ENCODE measurements around the gene GPS1.

GPS1 gene

DNA sequence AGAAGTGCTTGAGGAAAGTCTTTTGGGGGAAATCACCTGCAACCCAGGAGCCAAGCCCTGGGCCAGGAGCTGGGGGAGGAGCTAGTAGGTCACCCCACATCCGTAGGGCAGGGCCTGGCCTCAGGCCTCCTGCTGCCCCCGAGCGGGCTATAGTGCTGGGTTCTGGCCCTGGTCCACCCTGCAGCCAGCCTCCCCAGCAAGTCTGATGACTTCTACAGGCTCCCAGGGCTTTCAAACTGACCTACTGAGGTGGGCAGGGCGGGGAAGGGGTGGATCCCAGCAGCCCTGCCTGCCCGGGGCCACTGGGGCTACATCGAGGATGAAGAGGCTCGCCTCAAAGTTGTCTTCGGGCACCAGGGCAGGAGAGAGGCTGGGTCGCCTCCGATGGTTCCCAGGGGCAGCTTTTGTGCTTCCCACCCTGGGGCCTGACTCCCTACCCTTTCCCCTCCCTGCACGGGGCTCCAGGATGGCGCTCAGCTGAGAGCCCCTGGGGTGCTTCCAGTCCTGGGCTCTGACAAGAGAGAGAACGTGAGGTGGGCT, 34.0 kb upstream of the GPS1 start:
- Histone ChIP-seq H3K4me3 (ENCODE audit: low read length) (no peak overlapping the region), H4K20me1 (ENCODE audit: control insufficient read depth, insufficient read depth, low read depth, low read length) (peaks cover 8% of the 10 kb centered on the region; the same call in 1 of the 2 replicates), H3K27ac (ENCODE audit: low read depth, low read length) (no peak overlapping the region), H3K27me3 (ENCODE audit: control insufficient read depth, low read length) (no peaks in the 10 kb centered on the region), H3F3A (ENCODE audit: control insufficient read depth, insufficient read depth) (peaks cover 3% of the 10 kb centered on the region; the same call in 1 of the 2 replicates), H3K4me2 (ENCODE audit: low read length) (no peak overlapping the region), H3K9me2 (replicated peaks; ENCODE audit: control insufficient read depth, low read length) (no peaks in the 10 kb centered on the region), H3K9me3 (ENCODE audit: control insufficient read depth, insufficient read depth, low read length) (no peaks in the 10 kb centered on the region), H3K36me3 (ENCODE audit: control insufficient read depth, low read length) (peaks cover 7% of the 10 kb centered on the region), H3K4me1 (ENCODE audit: control insufficient read depth, low read length) (peaks cover 22% of the 10 kb centered on the region), H3K79me2 (ENCODE audit: control insufficient read depth, low read length) (peaks cover 23% of the 10 kb centered on the region)
- no peak for TF ChIP-seq EZH2phosphoT487 (IDR thresholded peaks at IDR 0.05; ENCODE audit: borderline replicate concordance, low read length)
- TF ChIP-seq, protein P1, sequence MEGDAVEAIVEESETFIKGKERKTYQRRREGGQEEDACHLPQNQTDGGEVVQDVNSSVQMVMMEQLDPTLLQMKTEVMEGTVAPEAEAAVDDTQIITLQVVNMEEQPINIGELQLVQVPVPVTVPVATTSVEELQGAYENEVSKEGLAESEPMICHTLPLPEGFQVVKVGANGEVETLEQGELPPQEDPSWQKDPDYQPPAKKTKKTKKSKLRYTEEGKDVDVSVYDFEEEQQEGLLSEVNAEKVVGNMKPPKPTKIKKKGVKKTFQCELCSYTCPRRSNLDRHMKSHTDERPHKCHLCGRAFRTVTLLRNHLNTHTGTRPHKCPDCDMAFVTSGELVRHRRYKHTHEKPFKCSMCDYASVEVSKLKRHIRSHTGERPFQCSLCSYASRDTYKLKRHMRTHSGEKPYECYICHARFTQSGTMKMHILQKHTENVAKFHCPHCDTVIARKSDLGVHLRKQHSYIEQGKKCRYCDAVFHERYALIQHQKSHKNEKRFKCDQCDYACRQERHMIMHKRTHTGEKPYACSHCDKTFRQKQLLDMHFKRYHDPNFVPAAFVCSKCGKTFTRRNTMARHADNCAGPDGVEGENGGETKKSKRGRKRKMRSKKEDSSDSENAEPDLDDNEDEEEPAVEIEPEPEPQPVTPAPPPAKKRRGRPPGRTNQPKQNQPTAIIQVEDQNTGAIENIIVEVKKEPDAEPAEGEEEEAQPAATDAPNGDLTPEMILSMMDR (IDR thresholded peaks at IDR 0.05; ENCODE audit: low read depth, low read length, poor library complexity, severe bottlenecking) = no peak

DNA sequence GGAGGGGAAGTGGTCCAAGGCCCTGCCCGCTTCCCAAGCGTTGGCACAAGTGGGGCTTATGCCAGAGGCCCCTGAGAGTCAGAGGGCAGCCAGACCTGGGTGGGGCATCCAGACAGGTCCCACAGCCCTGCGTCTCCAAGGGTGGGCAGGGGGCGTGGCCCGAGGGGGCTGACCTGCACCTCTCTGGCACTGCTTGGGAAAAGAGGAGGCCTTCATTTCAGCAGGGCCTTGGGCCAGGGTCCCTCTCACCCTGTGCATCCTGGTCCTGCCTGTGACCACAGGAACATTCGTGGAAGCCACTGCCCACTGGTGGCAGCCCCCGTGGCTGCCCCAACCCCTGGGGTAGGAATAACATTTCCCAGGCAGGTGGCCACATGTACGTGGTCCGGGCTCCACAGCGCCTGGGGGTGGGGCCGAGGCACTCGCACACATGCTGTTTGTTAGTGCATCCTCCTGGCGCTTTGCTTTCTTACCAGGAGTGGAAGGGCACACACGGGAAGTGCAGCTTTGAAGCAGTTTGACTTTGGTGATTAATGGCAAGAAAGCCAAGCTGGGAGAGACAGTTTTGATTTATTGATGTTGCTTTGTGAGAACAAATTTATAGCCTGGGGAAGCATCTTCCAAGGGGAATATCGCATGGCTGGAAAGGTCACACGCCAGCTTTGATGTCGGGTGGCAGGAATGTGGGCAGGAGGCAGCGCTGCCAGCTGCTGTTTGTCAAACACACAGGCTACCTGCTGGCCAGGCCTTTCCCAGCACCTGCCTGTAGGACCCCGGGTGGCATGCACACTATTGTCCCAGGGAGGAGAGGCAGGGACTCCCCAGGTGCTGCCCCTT, 33.3 kb upstream of the GPS1 start:
- H3K4me2 ChIP-seq (ENCODE audit: low read length) = no peak overlapping the region
- TF ChIP-seq EZH2phosphoT487 (IDR thresholded peaks at IDR 0.05; ENCODE audit: borderline replicate concordance, low read length) = no peak
- TF ChIP-seq, protein P1 (IDR thresholded peaks at IDR 0.05; ENCODE audit: low read depth, low read length, poor library complexity, severe bottlenecking) = no peak
- no peaks in the 10 kb centered on the region for H3K9me3 ChIP-seq (ENCODE audit: control insufficient read depth, insufficient read depth, low read length)
- peaks cover 7% of the 10 kb centered on the region for H3K36me3 ChIP-seq (ENCODE audit: control insufficient read depth, low read length)
- H3K79me2 ChIP-seq (ENCODE audit: control insufficient read depth, low read length) = peaks cover 23% of the 10 kb centered on the region
- H3K4me3 ChIP-seq (ENCODE audit: low read length) = no peak overlapping the region
- H3K27me3 ChIP-seq (ENCODE audit: control insufficient read depth, low read length) = no peaks in the 10 kb centered on the region
- H3K4me1 ChIP-seq (ENCODE audit: control insufficient read depth, low read length) = peaks cover 22% of the 10 kb centered on the region
- peaks cover 8% of the 10 kb centered on the region; the same call in 1 of the 2 replicates for H4K20me1 ChIP-seq (ENCODE audit: control insufficient read depth, insufficient read depth, low read depth, low read length)
- no peaks in the 10 kb centered on the region for H3K9me2 ChIP-seq (replicated peaks; ENCODE audit: control insufficient read depth, low read length)
- H3F3A ChIP-seq (ENCODE audit: control insufficient read depth, insufficient read depth) = peaks cover 3% of the 10 kb centered on the region; the same call in 1 of the 2 replicates
- H3K27ac ChIP-seq (ENCODE audit: low read depth, low read length) = no peak overlapping the region

DNA sequence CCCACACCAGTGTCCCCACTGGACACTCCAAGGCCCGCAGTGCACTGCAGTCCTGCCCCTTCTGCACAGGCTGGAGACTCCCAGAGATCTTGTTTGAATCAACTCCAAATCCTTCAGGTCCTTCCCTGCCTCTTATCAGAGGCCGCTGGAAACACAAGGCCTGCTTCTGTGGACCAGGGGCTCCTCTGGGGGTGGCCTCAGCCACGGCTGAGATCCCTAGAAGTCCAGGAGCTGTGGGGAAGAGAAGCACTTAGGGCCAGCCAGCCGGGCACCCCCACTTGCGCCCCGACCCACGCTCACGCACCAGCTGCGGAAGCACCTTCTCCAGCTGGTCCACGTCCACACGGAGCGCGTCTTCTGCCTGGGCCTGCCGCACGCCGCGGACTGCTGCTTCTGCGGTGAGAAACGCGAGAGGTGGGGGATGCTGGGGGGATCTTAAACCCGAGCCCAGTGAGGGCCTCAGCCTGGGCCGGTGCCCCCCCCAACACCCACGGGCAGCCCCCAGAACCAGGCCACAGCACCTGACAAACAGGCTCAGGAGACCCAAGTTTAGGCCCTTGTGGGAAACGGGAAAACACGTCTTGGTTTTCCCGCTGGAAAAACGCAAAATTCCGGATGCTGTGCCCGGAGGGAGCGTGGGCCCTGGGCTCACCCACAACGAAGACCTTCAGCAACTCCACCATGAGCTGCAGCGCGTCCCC, 32.6 kb upstream of the GPS1 start:
- Histone ChIP-seq H4K20me1 (ENCODE audit: control insufficient read depth, insufficient read depth, low read depth, low read length) (peaks cover 8% of the 10 kb centered on the region; the same call in 1 of the 2 replicates), H3F3A (ENCODE audit: control insufficient read depth, insufficient read depth) (peaks cover 3% of the 10 kb centered on the region; the same call in 1 of the 2 replicates), H3K36me3 (ENCODE audit: control insufficient read depth, low read length) (peaks cover 7% of the 10 kb centered on the region), H3K79me2 (ENCODE audit: control insufficient read depth, low read length) (peaks cover 30% of the 10 kb centered on the region), H3K4me2 (ENCODE audit: low read length) (no peak overlapping the region), H3K4me3 (ENCODE audit: low read length) (no peak overlapping the region), H3K9me2 (replicated peaks; ENCODE audit: control insufficient read depth, low read length) (no peaks in the 10 kb centered on the region), H3K27ac (ENCODE audit: low read depth, low read length) (no peak overlapping the region), H3K27me3 (ENCODE audit: control insufficient read depth, low read length) (no peaks in the 10 kb centered on the region), H3K9me3 (ENCODE audit: control insufficient read depth, insufficient read depth, low read length) (no peaks in the 10 kb centered on the region), H3K4me1 (ENCODE audit: control insufficient read depth, low read length) (peaks cover 27% of the 10 kb centered on the region)
- TF ChIP-seq, protein P1 (IDR thresholded peaks at IDR 0.05; ENCODE audit: low read depth, low read length, poor library complexity, severe bottlenecking) = no peak
- TF ChIP-seq EZH2phosphoT487 (IDR thresholded peaks at IDR 0.05; ENCODE audit: borderline replicate concordance, low read length) = no peak

All from DOHH2 (cell line).